NCI-H1092 treated with DMSO at 0.1 percent for 48 hours (cell line): ENCODE measurements around the gene PLBD2.

Experiments
- DNase-seq: peaks from one replicate; lab custom pipeline; 2025; lab: John Stamatoyannopoulos, UW

The PLBD2 gene

DNA sequence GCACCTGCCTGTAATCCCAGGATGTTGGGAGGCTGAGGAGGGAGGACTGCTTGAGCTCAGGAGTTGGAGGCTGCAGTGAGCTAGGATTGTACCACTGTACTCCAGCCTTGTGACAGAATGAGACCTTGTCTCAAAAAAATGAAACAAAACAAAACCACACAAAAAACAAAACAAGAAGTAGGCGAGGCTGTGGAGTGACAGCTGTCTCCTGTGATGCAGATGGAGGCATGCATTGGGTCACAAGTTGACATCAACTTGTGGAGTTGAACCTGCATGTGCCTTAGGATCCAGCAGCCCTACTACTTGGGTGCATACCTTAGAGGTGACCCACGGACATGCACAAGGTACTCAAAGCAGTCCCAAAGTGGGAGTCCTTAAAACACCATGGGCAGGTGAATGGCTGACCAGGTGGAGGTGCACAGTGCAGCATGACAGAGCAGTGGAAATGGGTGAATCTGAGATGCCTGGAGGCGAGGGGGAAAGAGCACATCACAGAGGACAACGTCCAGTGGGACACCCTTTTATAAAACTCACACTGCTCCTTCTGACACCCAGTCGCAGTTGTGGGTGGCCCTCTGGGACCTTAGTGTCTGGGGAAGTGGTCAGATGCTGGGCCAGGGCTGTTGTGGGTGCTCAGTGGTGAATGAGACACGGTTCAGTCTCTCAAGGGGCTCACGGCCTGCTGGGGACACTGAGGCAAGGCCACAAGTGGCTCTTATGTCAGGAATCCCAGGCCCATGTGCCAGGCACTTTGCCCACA is 12.7 kb downstream of the PLBD2 start:
- no peak for DNase-seq

DNA sequence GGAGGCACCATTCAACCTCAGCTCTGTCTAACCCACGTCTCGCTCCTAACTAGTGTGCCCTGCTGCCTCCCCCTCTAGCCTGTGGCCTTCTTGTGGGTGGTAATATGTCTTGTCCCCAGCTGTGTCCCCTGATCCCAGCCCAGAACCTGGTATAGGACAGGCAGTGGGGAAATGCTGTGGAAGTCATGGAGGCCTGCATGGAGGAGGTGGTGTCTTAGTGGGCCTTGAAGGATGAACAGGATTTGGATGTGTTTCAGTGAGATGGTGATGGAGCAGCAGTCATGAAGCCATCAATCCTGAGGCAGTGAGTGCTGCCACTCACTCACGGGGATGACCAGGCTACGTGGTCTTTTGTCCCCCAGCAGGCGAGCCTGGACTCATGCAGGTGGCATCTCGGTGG is 13.4 kb downstream of the PLBD2 start:
- no peak for DNase-seq

DNA sequence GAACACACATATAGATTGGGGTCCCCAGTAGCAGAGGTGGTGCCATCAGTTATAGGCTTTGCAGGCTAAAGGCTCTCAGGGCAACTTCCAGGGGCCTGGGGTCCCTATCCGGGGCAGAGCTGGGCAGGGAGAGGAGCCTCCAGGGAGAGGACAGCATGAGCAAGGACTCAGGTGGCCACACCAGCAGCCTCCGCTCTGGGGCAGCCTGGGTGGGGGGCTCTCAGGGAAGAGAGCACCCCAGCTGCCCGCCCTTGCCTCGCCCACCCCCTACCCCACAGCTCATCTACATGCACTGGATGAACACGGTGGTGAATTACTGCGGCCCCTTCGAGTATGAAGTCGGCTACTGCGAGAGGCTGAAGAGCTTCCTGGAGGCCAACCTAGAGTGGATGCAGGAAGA is 14.0 kb downstream of the PLBD2 start:
- DNase-seq, result no peak

DNA sequence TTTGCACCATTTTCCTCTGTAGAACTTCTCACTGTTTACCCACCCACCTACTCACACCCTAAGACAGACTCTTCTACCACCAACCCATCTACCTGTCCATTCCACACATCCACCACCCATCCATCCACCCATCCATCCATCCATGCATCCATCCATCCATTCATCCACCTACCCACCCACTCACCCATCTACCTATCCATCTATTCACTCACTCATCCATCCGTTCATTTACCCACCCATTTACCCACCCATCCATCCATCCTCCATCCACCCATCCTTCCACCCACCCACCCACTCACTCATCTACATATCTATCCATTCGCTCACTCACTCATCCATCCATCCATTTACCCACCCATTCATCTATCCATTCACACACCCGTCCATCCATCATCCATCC is 15.1 kb downstream of the PLBD2 start:
- DNase-seq, result no peak

DNA sequence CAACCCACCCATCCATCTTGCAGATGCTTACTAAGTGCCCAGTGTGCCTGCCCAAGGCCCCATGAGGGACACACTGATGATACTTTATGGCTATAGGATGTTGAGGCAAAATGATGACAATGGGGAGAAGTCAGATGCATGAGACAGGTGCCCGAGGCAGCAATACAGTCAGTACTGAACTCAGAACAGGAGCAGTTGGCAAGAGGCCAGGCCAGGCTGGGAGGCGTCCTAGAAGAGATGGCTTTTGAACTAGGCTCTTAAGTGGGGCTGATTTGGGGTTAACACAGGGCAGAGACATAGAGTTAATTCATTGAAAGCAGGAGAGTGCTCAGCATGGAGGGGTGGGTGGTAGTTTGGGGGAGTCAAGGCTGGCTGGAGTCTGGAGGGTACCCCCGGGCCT is 15.6 kb downstream of the PLBD2 start:
- DNase-seq, result no peak

DNA sequence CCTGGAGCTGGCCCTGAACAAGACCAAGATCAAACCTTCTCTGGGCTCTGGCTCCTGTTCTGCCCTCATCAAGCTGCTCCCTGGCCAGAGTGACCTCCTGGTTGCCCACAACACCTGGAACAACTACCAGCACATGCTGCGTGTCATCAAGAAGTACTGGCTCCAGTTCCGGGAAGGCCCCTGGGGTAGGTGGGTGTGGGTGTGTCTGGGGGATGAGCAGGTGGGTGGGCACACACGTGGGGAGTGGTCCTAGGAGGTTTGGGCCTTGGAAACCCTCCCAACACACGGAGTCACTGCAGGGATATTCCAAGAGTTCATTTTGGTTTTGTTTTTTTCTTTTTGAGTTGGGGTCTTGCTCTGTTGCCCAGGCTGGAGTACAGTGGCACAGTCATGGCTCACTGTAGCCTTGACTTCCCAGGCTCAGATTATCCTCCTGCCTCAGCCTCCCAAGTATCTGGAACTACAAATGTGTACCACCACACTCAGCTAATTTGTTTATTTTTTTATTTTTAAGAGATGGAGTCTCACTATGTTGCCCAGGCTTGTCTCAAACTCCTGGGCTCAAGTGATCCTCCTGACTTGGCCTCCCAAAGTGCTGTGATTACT is 16.5 kb downstream of the PLBD2 start:
- DNase-seq, result no peak

DNA sequence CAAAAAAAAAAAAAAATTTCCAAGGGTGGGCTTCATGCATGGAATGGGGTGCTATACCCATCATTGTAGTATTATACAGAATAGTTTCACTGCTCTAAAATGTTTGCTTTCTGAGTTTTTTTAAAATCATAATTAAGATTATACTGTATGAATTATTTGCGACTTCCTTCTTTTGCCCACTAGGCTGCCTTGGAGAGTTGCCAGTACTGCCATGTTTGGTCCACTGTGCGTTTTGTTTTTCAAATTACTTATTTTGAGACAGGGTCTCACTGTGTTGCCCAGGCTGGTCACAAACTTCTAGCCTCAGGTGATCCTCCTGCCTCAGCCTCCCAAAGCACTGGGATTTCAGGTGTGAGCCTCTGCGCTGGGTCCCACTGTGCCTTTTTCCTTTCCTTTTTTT is 19.9 kb downstream of the PLBD2 start:
- DNase-seq, result no peak

DNA sequence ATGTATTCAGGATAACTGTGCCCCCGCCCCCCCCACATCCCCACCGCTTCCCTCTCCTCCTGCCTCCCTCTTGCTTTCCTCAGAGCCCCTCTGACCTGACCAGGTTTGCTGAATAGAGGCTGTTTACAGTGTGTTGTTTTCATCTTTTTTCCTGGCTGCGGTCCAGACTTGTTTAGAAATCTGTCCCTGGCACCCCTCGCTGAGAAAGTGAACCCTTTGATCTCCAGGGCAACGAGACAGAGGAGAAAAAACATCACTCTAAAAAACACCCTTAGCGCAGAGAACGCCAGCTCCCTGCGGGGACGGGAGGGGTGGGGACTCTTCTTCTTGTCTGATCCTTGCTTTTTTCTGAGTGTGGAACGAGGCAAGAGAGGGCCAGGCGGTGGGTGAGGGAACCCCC is 22.8 kb downstream of the PLBD2 start:
- DNase-seq, result no peak

DNA sequence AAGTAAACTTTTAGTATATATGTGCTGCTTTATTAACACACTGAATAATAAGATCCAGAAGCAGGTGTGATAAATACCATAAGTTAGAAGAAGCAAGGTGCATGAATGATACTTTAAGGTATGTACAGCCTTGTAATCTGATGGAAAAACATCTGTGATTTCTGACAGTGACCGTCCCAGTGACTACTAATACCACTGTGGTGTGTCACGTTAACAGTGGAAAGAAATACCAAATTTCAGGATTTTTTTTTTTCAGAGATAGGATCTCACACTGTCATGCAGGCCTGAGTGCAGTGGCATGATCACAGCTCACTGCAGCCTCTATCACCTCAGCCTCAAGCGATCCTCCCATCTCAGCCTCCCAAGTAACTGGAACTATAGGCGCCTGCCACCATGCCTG is 23.8 kb downstream of the PLBD2 start:
- DNase-seq, result no peak

DNA sequence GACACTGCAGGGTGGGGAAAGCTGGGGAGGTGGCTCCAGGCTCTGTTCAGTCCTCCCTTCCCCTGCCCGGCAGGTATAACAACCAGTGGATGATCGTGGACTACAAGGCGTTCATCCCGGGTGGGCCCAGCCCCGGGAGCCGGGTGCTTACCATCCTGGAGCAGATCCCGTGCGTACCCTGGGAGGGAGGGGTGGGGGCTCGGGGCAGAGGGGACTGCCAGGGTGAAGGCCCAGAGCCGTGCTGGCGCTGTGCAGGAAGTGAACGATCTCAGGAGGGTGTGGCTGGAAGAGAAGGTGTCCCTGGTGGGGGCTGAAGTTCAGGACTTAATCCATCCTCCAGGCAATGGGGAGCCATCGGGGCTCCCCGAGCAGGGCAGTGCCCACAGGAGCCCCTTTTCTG is 26.4 kb downstream of the PLBD2 start:
- DNase-seq, result no peak

DNA sequence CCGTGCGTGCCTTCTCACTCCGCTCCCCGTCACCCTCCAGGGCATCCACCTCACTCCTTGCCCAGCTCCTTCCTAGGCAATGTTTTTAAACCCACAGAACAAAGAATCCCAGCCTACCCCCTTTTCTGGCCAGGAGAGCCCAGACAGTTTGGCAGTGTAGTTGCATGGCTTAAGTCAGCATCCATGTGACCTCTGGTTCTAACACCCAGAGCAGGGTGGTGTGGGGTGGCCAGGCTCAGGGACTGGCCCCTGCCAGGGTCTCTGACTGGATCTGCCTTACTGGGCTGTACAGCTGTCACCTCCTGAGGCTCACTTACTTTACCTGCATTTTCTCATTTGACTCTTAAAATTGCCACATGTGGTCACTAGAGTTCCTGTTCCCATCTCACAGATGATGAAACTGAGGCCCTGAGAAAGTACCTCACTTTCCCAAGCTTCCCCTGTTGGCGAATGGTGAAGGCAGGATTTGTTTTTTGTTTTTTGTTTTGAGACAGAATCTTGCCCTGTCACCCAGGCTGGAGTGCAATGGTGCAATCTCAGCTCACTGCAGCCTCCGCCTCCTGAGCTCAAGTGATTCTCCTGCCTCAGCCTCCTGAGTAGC is 27.0 kb downstream of the PLBD2 start:
- DNase-seq, result no peak

DNA sequence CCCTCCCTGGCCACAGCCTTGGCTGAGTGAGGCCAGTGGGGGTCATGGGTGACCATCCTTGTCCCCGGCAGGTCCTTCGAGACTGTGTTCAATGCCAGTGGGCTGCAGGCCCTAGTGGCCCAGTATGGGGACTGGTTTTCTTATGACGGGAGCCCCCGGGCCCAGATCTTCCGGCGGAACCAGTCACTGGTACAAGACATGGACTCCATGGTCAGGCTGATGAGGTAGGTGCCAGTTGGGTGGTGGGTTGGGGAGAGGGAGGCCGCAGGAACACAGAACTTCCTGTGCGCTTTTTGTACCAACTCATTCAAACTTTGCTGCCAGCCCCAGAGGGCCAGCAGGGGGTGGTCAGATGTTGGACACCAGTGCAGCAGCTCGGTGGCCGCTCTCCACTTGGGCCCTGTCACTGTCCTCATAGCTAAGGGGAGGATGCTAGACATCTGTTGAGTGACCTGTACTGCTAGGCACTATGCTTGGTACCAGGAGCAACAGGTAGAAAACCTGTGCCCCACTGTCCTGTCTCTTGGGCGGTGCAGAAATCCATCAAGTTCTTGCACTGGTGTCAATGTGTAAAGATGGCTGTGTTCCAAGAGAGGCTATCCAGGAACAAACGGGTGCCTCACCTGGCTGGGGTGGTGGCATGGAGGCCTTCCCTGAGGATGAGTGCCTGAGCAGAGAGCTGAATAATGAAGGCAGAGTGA is 28.6 kb downstream of the PLBD2 start:
- no peak for DNase-seq

DNA sequence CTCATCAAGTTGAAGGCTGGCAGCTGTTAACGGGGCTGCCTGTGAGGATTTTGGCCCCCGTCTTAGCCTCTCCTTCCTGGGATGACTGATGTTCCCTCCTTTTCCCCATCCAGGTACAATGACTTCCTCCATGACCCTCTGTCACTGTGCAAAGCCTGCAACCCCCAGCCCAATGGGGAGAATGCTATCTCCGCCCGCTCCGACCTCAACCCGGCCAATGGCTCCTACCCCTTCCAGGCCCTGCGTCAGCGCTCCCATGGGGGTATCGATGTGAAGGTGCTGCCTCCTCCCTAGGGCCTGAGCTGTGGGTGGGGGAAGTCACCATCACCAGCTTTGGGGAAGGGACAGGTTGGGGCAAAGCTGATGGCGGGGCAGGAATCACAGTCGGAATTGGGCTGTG is 29.2 kb downstream of the PLBD2 start:
- DNase-seq, result no peak

DNA sequence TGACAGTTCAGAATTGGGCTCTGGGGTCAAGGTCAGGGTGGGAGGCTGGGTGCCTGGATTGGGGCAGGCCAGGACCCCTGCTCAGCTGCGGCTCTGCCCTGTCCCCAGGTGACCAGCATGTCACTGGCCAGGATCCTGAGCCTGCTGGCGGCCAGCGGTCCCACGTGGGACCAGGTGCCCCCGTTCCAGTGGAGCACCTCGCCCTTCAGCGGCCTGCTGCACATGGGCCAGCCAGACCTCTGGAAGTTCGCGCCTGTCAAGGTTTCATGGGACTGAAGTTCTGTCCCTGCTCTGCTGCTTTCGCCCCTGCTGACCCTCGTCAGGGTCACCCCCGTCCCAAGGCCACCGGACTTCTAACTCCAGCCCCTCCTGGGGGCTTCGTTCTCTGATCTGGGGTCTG is 30.0 kb downstream of the PLBD2 start:
- no peak for DNase-seq

DNA sequence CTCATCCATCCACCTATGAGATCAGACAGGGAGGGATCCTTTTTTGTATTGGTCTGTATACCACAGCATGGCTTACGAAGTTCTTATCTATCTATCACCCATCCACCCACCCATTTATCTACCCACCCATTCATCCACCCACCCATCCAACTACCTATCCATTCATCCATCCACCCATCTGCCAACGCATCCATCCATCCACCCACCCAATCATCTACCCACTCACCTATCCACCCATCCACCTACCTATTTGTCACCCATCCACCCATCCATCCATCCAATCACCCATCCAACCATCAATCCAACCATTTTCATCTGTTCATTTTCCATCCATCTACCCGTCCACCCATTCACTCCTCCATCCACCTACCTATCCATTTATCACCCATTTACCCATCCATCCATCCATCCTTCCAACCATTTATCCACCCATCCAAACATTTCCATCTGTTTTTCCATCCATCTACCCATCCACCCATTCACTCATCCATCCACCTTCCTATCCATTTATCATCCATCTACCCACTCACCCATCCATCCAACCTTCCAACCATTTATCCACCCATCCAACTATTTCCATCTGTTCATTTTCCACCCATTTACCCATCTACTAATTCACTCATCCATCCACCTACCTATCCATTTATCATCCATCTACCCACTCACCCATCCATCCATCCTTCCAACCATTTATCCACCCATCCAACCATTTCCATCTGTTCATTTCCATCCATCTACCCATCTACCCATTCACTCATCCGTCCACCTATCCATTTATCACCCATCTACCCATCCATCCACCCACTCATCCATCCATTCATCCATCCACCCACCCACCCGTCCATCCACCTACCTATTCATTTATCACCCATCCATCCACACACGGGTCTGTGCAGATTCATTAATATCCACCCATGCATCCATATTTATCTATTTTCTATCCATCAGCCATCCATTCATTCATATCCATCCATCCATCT is 32.0 kb downstream of the PLBD2 start:
- no peak for DNase-seq

DNA sequence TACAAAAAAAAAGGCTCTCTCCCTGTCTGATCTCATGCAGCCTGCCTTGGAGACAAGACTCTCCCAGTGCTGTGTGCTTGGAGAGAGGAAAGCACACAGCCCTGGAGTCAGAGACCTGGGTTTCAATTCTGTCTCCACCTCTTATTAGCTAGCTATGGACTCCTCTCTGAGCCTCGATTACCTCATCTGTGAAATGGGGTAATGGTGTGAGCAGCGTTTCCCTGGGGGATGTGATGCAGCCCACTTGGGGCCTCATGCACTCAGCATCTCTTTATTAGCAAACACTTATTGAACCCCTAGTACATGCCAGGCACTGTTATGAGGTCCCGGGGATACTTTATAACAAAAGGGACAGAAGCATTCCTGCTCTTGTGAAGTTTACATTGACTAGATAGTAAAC is 32.8 kb downstream of the PLBD2 start:
- no peak for DNase-seq

DNA sequence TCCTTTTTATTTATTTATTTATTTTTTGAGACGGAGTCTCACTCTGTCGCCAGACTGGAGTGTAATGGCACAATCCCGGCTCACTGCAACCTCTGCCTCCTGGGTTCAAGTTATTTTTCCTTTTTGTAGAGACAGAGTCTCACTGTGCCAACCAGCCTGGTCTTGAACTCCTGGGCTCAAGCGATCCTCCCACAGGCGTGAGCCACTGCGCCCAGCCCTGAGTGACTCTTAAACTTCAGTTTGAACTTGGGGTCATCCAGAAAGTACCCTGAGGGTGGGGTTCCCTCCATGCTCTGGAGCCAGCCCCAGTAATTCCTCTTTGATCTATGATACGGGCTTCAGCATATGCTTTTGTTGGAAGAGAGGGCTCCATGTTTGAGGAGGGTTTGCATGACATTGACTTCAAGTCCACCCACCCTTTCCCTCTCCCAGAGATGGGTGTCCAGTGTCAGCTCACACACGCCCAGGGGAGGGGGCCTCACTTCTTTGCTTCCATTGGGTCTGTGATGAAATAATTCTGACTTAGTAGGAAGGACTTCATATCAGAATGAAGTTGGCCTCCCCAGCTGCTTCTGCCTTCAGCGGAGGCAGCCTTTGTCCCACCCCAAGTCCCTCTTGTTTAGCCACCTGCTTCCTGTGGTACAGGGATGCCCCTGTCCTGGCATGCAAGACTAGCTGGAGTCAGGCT is 33.4 kb downstream of the PLBD2 start:
- no peak for DNase-seq

DNA sequence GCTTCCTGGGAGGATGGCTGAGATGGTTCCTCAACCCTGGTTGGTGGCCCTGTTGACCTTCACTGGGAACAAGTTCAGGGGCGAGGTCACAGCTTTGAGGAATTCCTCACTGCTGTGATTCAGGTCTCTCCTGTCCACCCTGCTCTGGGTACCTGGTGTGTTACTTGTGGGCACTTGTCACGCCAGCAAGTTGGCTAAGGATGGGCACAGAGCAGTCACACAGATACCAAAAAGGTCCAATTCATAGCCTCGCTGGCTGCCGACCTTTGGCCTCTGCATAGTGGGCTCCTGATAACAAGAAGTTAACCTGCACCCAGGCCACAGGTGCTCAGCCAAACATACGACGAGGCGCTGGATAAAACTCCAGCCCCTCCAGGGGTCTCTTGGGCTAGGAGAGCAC is 34.1 kb downstream of the PLBD2 start:
- no peak for DNase-seq

DNA sequence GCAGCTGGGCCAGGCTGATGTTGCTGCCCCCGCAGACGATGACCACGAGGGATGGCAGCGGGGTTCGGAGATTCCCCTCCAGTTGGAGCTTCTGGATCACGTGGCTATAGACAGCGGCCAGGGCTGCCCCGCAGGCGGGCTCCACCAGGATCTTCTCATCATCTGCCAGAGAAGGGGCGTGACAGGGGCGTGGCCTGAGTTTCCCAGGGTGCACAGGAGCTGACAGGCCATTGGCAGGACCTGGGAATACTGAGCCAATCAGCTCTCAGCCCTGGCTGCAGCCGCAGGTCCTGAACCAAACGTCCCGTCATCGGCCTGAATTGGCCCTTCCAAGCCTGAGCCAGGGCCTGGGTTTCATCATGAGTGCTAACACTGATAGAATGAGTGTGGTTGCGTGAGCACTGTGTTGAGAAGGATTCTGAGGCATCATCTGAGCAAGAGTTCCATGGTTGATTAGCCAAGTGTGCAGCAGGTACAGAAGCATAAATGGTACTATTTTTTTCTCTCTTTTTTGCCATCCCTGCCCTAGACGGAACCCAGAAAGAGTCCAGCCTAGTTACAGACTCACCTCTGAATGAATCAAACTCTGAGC is 34.7 kb downstream of the PLBD2 start:
- no peak for DNase-seq

DNA sequence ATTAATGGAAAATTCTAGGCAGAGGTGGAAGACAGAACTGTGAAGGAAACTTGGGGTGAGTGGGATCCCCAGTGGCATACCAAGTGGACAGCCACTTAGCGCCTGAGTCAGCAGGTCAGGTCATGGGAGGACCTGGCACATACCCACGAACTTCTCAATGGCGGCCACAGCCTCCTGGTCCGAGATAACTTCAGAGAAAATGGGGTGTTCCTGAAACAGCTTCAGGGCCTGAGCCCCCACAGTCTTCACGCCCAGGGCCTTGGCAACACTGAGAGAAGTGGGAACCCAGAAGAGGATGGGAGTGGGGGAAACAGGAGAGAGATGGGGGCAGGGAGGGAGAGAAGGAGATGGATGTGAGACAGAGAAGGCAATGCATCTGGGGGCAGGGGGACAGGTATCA is 35.4 kb downstream of the PLBD2 start:
- DNase-seq, result no peak

DNA sequence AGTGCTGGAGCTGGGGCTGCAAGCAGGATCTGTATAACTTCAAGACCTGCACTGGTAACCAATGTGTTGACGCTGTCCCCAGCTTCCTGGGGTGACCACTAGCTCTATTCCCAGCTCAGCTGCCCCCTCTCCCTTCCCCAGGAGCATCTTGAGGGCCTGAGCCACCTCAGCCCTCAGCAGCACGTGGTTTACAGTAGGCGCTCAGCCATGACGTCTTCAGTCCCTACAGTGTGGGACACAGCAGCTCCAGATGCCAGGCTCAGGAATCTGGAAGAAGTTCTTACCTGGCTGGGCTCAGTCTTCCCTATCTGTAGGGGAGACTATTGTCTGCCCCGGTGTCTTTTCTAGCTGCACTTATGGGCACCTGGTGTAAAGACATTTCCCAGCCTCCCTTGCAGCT is 36.7 kb downstream of the PLBD2 start:
- no peak for DNase-seq
